Stimulated activated CD4-positive, alpha-beta T cell treated with anti-CD3 and anti-CD28 coated beads, Interleukin-15, amount 100 ng/mL, for 48 hours (primary cell): ENCODE data around the gene KIRREL3.

Source experiments
- DNase-seq, 2 donors: peaks; one replicate each; pipeline ENCODE4 v3.0.0-alpha.2; 2020; ENCODE audit warnings: low read depth in 2 of 2

The KIRREL3 gene

DNA sequence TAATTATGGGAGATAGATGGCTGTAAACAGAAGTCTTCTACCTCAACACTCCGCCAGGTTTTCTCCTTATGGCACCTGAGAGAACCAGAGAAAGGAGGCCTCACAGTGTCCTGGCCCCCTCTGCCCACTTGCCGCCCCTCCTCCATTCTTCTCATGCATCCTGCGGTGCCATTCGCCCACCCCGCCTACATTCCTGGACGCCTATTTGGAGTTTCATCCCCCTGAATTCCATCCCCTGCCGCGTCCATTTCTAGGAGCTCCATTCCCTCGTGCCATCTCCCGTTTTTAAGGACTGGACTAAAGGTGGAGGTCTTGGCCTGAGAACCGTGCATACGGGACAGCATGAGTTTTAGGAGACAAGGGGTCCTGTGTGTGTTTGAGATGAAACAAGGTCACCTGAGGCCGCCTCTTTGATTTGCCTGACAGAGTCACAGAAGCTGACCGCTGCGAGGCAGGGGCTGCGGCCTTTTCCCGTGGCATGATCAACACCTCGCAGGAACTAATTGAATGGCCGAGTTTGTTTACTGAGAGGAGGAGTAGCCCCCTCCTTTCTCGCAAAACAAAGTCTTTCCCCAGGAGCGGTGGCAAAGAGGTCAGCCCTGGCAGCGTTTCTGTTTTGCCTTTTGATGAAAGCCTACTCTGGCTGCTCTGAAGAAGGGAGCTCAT, 398.9 kb downstream of the KIRREL3 start:
- DNase-seq: no peak

DNA sequence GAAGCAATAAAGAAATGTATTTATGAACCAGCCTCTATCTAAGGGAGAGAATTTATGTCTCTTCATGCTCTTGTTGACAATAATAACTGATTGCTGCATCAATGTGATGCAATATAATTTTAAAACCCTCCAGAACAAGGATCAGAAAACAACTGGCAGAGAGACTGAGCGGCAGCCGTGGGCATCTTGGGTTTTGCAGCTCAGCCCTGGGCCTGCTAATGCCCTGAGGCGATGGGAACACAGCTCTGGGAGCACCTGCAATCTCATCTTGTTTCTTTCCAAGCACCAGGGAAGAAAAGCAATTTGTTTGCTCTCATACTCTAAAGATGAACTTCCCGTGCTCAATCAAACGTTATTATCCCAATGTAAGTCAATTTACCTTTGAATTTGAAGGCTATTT, 399.4 kb downstream of the KIRREL3 start:
- no peak for DNase-seq

GRCh38 chr11:126599217-126599897, 401.2 kb downstream of the KIRREL3 start:
- no peak for DNase-seq

- DNase-seq: no peak
These were observed 402.0 kb downstream of the KIRREL3 start for GRCh38 chr11:126598344-126599216.

- DNase-seq: no peak
These were observed 403.5 kb downstream of the KIRREL3 start for GRCh38 chr11:126597041-126597440.

DNA sequence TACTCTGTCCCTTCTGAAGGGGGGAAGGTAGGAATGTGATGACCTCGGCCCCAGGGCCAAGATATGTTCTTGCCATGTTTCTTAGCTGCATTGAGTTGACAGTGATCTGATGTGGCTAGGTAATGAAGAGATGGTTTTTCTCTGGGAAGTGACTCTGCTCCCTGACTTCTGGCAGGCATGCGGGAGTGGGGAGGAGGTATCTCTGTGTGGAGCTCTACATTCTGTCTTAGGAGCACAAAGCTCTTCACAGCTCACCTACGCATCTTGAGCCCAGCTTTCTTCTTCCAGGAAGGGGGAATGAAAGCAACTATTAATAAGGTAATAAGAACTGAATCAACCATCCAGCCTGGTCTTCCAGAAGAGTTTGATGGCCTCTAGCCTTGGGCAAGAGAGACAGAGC, 404.1 kb downstream of the KIRREL3 start:
- no peak for DNase-seq

DNA sequence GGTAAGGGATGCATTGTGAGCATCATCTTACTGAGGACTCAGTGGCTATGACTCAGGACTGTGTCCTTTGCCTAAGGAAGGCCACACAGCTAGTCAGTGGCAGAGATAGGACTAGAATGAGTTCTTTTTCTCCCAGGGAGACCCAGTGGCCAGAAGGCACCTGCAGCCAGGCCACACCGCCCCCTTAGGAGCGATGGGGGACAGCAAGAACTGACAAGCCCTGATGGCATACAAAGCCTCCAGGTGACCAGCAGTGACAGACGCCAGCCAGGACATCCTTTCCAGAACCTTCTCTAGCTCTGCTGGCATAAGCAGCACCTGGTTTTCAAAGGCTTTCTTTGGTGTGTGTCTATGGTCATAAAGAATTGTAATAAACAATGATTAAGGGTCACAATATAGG, 405.0 kb downstream of the KIRREL3 start:
- no peak for DNase-seq

DNA sequence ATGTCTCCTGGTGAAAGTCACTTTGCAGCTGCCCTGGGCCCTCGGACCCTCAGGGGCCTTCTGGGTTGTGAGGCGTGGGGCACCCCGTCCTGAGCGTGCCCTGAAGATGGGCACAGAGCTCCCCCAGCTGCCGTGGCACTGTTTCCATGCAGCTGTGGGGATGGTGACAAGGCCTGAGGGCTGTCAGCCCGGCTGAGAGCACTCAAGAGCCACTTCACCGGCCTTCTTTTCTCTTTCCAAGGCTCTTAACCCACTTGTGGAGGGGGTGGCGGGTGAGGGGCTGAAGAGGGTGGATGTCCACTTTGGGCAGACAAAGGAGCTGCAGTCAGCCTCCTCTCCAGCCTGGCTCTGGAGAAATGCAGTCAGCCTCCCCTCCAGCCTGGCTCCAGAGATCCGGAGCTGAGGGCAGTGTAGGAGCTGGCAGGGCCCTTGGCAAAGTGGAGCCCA, 405.6 kb downstream of the KIRREL3 start:
- no peak for DNase-seq

GRCh38 chr11:126592496-126593410, 407.8 kb downstream of the KIRREL3 start:
- DNase-seq: no peak

DNA sequence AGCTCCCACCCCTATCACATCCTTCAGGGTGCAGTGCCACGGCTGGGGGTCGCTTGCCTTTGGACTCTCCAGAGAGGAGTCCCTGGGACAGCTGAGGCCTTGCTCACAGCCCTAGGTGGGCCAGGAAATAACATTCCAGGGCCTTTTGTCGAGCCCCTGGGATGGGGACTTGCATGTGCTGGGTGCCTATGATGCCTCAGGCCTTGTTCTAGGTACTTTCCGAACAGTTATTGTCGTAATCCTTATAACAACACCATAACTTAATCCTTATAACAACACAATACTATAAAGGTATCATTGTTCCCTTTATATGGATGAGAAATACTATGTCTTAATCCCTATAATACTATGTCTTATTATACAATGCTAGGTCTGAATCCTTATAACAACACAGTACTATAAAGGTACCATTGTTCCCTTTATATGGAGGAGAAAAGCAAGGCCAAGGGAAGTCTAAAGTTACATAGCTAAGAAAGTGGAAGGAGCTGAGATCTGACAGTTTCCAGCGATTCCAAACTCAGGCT, 408.5 kb downstream of the KIRREL3 start:
- DNase-seq: no peak

GRCh38 chr11:126589492-126589803, 411.1 kb downstream of the KIRREL3 start:
- no peak for DNase-seq

DNA sequence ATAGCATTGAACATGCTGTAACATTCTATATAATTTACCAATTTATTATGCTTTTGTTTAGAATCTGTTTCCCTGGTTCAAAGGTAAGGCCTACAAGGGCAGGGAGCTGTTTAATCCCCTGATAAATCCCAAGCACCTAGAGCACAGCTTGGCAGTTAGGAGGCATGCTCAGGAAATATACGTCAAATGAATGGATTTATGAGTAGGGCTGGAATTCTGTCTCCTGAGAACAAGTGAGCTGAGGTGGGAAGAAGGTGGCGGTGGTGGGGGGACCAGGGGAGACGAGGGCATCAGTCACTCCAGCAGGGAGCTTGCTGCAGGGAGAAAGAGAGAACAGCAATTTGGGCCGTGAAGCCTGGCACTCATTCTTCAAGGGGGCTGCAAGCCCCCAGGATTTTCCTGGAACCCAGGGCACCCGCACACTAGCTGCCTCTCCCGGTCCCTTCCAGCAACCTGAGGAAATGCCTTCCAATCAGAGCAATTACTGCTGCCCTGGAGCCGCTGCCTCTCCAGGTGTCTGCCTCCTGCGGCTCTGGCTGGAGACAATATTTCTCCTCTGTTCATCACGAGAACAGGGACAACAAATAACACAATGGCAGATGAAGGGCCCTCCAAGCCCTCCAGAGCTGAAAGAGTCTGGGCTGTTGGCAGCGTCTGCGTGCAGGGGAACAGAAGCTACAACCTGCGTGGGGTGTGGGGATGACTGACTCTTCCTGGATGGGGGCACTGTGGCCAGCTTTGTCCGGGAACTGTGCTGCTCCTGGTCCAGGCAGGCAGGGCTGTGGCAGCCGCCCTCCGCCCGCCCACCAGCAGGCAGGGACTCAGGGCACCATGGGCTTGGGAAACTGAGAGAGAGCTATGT, 411.7 kb downstream of the KIRREL3 start:
- DNase-seq: no peak

DNA sequence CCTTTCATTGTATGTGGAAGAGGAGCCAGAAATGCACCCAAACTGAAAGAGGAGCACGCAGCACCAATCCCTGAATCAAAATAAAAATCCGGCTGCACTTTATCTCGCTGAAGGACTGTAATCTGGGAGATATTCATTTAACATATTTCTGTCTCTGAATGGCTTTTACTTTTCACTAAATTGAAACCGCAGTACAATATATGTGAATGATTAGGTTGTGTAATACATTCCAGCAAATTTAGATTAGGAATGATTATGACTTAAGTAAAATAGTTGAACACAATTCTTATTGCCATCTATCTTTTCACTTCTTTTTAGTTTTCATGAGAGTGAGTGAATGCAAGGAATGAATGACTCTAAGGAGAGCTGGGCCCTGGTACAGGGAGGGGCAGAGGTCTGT, 413.0 kb downstream of the KIRREL3 start:
- DNase-seq: no peak

DNA sequence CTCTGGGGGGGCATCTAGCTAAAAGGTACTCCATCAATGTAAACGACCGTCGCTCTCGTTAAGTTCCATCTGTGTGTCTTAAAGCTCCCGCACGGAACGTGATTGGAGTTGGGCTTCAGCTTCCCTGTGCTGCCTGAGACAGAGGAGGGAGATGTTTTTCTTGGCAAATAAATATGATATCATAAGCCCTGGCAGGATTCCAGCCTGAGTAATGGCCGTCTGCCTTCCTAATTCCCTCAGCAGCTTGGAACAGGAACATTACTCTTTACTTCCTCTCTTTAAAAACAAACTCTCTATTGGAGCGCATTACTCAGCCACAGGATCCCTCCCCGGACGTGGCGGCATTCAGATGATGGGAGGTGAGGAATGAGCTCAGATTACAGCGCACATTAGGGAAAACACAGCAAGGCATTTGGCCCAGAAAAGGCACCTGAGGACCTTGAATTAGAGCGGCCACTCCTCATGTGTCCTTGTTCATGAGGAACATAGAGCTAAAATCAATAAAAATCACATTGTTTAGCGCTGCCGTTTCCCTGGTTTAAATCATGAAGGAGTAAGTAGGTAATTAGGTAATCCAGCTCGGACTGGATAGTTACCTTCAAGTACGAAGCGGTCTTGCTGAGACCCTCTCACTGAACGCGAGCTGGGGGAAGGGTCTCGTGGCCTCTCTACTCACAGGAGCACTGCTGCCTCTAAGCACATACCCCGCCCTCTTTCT, 414.6 kb downstream of the KIRREL3 start:
- no peak for DNase-seq

DNA sequence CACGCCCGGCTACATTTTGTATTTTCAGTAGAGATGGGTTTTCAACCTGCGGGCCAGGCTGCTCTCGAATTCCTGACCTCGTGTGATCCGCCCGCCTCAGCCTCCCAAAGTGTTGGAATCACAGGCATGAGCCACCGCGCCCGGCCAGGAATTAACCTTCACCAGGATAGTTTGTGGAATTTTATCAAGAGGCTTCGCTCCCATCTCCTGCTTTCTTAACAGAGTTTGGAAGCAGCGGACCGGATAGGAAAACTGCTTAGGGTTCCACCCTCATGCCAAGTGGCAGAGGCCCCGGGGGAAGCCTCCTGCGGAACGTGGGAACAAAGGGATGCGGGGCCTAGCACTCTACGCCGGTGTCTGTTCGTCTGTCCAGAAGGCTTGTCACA, 415.2 kb downstream of the KIRREL3 start:
- DNase-seq: no peak

DNA sequence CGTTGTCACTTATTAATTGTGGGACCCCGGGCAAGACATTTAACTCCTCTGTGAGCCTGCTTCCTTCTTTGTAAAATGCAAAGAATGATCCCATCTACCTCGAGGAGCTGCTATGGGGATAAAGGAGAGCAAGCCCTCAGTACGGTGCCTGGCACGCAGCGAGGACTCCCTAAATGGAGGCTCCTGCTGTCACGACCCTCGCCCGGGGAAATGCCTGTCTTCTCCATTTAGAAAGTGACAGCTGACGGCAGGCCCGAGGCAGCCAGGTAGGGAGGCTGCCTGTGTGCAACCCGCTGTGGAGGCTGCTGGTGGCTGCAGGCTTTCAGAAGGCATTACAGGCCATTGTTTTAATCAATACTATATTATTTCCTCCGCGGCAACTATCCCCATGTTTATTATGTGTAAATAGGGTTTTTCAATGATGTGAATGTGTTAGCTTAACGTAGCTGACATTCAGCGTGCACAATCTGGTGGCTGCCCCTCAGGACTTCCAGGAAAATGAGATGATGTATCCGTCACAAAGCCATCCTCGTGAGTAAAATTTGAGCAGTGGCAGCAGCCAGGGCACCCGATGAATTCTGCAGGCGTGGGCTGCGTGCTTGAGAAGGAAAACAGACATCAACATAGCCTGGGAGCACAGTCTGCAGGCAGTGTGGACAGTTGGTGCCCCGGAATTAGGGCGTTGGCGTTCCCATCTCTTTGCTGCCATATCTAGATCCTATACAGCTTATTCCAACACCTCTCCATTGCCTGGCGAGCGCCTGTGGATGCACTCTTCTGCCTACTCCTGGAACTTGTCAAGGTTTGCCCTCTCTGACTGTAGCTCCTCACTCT, 416.8 kb downstream of the KIRREL3 start:
- DNase-seq: no peak

DNA sequence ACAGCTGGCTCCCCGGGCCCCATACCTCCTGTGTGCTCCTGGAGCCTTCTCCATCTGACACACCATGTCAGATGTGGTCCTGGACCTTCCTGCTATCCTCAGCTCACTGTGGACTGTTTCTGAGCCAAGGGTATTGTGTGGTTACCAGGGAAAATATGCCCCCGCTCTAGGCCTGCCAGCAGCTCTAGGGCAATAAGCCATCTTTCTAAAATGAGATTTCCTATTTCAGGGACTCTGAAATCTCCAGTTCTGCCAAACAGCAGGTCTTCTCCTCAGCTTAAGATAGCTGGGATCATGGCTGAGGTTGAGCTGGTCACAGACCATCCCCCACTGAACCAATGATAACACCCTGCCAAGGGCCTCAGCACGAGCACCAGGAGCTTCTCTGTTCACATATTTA, 417.5 kb downstream of the KIRREL3 start:
- no peak for DNase-seq

- DNase-seq: no peak
These were observed 418.5 kb downstream of the KIRREL3 start for GRCh38 chr11:126581871-126582648.
